Calu3 (cell line): ENCODE measurements around the gene NT5M. TPM values are rescaled to one million over a fixed set of nuclear protein-coding genes. Genes with fewer than 3 reads are reported as not detected.
"Not testable (repeated sequence)": the region's sequence is repeated elsewhere in the genome, so short reads cannot be mapped to it uniquely, and the experiment has no call there.

Experiments used
- BruUV-seq: library from RNA; stranded (reverse); fragments of 400-500 nt; replicated peaks from 2 replicates; lab custom pipeline; 2021; lab: Mats Ljungman, UMichigan
- CTCF ChIA-PET: fragments of 300-600 bp; sonication (Branson Sonifier 250); formaldehyde crosslinking; loops from one replicate; lab custom pipeline; 2022; ENCODE audit warnings: antibody characterized with exemption; lab: Charles Lee
- DNase-seq: peaks from one replicate; pipeline ENCODE4 v3.0.0; 2022
- H3K27ac Mint-ChIP-seq: one replicate; pipeline ENCODE4 v1.8.0; 2022; ENCODE audit warnings: mixed read lengths; ENCODE audit not compliant: unreplicated experiment
- H3K27me3 Mint-ChIP-seq: one replicate; pipeline ENCODE4 v1.8.0; 2022; ENCODE audit warnings: mixed read lengths; ENCODE audit not compliant: unreplicated experiment
- H3K36me3 Mint-ChIP-seq: one replicate; pipeline ENCODE4 v1.8.0; 2022; ENCODE audit warnings: mild to moderate bottlenecking, moderate library complexity, mixed read lengths; ENCODE audit not compliant: insufficient read depth, unreplicated experiment
- H3K4me1 Mint-ChIP-seq: one replicate; pipeline ENCODE4 v1.8.0; 2022; ENCODE audit warnings: mild to moderate bottlenecking, low read depth, mixed read lengths; ENCODE audit not compliant: unreplicated experiment
- H3K4me3 Mint-ChIP-seq: one replicate; pipeline ENCODE4 v1.8.0; 2022; ENCODE audit warnings: mild to moderate bottlenecking, low read depth, moderate library complexity, mixed read lengths; ENCODE audit not compliant: unreplicated experiment
- H3K9me3 Mint-ChIP-seq: one replicate; pipeline ENCODE4 v1.8.0; 2022; ENCODE audit warnings: low read depth, mixed read lengths; ENCODE audit not compliant: unreplicated experiment
- CTCF ChIP-seq: fragments of 200-600 bp; IDR thresholded peaks from one replicate; pipeline ENCODE4 v1.8.0; 2022; ENCODE audit warnings: antibody characterized with exemption; ENCODE audit not compliant: unreplicated experiment
- intact Hi-C: fragments of 100-400 bp; cut with micrococcal nuclease; formaldehyde crosslinking; loops from one replicate; pipeline ENCODE4 v1.10.0; 2022; ENCODE audit not compliant: unreplicated experiment
- total RNA-seq: library from RNA; stranded (reverse); gene quantifications from 2 replicates; pipeline ENCODE4 v1.2.3, GENCODE V29; 2022

Gene NT5M
- total RNA-seq, 1 experiment from 2014 or later: 1.0 TPM

- CTCF ChIA-PET: no interaction called here
- no peaks in the 10 kb centered on the region for H3K9me3 Mint-ChIP-seq
Observed at GRCh38 chr17:17295141-17295540, 8.0 kb upstream of the NT5M start.

GRCh38 chr17:17297217-17297616, 6.0 kb upstream of the NT5M start:
- no peak overlapping the region for H3K27ac Mint-ChIP-seq
- no TSS peak for BruUV-seq
- no peak for TF ChIP-seq CTCF
- H3K4me3 Mint-ChIP-seq: no peak overlapping the region
- no peaks in the 10 kb centered on the region for H3K36me3 Mint-ChIP-seq
- no peak for DNase-seq
- H3K9me3 Mint-ChIP-seq: no peaks in the 10 kb centered on the region
- H3K27me3 Mint-ChIP-seq: no peaks in the 10 kb centered on the region
- CTCF ChIA-PET: no interaction called here
- intact Hi-C loops: no loop called here
- H3K4me1 Mint-ChIP-seq: no peaks in the 10 kb centered on the region

More at GRCh38 chr17:17295141-17295540, 8.0 kb upstream of the NT5M start:
- intact Hi-C loops: no loop called here
- DNase-seq: no peak
- H3K4me3 Mint-ChIP-seq: no peak overlapping the region
- no TSS peak for BruUV-seq
- no peaks in the 10 kb centered on the region for H3K36me3 Mint-ChIP-seq
- no peaks in the 10 kb centered on the region for H3K27me3 Mint-ChIP-seq
- H3K4me1 Mint-ChIP-seq: no peaks in the 10 kb centered on the region
- H3K27ac Mint-ChIP-seq: no peak overlapping the region
- TF ChIP-seq CTCF: no peak

GRCh38 chr17:17298108-17298507, 5.1 kb upstream of the NT5M start:
- intact Hi-C loops: no loop called here
- no peak for TF ChIP-seq CTCF
- Mint-ChIP-seq H3K4me3 (no peak overlapping the region), H3K36me3 (peaks cover 4% of the 10 kb centered on the region), H3K4me1 (no peaks in the 10 kb centered on the region), H3K9me3 (no peaks in the 10 kb centered on the region), H3K27ac (no peak overlapping the region), H3K27me3 (no peaks in the 10 kb centered on the region)
- CTCF ChIA-PET: no interaction called here
- DNase-seq: no peak
- no TSS peak for BruUV-seq

GRCh38 chr17:17300624-17301568, 2.3 kb upstream of the NT5M start:
- BruUV-seq: no TSS peak
- H3K4me3 Mint-ChIP-seq: peak overlapping the region; percentile 53
- CTCF ChIA-PET: interaction anchor here (0.5 to 1.2 kb wide), 2 partner anchors 8 to 303 kb away, joined by 3 to 7 read pairs; no protein-coding TSS in a partner anchor
- no peaks in the 10 kb centered on the region for H3K4me1 Mint-ChIP-seq
- intact Hi-C loops: no loop called here
- peak; percentile 50 for DNase-seq
- H3K36me3 Mint-ChIP-seq: peaks cover 7% of the 10 kb centered on the region
- H3K27ac Mint-ChIP-seq: no peak overlapping the region
- no peaks in the 10 kb centered on the region for H3K9me3 Mint-ChIP-seq
- no peak for TF ChIP-seq CTCF
- no peaks in the 10 kb centered on the region for H3K27me3 Mint-ChIP-seq

DNA sequence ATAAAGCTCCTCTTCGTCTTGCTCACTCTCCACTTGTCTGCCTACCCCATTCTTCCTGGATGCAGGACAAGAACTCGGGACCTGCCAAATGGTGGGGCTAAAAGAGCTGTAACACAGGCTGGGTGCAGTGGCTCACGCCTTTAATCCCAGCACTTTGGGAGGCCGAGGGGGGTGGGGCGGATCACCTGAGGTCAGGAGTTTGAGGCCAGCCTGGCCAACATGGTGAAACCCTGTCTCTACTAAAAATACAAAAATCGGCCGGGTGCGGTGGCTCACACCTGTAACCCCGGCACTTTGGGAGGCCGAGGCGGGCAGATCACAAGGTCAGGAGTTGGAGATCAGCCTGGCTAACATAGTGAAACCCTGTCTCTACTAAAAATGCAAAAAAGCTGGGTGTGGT, 1.5 kb upstream of the NT5M start:
- BruUV-seq, DNase-seq, H3K36me3 Mint-ChIP-seq, H3K4me3 Mint-ChIP-seq, H3K27me3 Mint-ChIP-seq, intact Hi-C loops, H3K4me1 Mint-ChIP-seq, H3K9me3 Mint-ChIP-seq, H3K27ac Mint-ChIP-seq: not testable (repeated sequence)
- CTCF ChIA-PET: interaction anchor here (1.2 kb wide), 1 partner anchor 304 kb away, joined by 7 read pairs; no protein-coding TSS in a partner anchor
